Measurements from ENCODE around the gene FYN.

GRCh38 chr6:111667931-111668330, 205.3 kb downstream of the FYN start:
- TF ChIP-seq, protein P1, sequence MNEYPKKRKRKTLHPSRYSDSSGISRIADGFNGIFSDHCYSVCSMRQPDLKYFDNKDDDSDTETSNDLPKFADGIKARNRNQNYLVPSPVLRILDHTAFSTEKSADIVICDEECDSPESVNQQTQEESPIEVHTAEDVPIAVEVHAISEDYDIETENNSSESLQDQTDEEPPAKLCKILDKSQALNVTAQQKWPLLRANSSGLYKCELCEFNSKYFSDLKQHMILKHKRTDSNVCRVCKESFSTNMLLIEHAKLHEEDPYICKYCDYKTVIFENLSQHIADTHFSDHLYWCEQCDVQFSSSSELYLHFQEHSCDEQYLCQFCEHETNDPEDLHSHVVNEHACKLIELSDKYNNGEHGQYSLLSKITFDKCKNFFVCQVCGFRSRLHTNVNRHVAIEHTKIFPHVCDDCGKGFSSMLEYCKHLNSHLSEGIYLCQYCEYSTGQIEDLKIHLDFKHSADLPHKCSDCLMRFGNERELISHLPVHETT (tag by site-specific recombination; IDR thresholded peaks at IDR 0.05): no peak
- TF ChIP-seq ZNF366 (tag by site-specific recombination; conservative IDR thresholded peaks at IDR 0.05) (no peak), CTCF (tag by site-specific recombination; IDR thresholded peaks at IDR 0.05) (no peak), ZNF248 (tag by site-specific recombination; IDR thresholded peaks at IDR 0.05) (no peak), ZNF350 (tag by site-specific recombination; IDR thresholded peaks at IDR 0.05) (no peak), ELK4 (IDR thresholded peaks at IDR 0.05; ENCODE audit: borderline replicate concordance, low read depth, low read length) (no peak), ZNF146 (tag by site-specific recombination; IDR thresholded peaks at IDR 0.05) (no peak)
- TF ChIP-seq, protein P2, sequence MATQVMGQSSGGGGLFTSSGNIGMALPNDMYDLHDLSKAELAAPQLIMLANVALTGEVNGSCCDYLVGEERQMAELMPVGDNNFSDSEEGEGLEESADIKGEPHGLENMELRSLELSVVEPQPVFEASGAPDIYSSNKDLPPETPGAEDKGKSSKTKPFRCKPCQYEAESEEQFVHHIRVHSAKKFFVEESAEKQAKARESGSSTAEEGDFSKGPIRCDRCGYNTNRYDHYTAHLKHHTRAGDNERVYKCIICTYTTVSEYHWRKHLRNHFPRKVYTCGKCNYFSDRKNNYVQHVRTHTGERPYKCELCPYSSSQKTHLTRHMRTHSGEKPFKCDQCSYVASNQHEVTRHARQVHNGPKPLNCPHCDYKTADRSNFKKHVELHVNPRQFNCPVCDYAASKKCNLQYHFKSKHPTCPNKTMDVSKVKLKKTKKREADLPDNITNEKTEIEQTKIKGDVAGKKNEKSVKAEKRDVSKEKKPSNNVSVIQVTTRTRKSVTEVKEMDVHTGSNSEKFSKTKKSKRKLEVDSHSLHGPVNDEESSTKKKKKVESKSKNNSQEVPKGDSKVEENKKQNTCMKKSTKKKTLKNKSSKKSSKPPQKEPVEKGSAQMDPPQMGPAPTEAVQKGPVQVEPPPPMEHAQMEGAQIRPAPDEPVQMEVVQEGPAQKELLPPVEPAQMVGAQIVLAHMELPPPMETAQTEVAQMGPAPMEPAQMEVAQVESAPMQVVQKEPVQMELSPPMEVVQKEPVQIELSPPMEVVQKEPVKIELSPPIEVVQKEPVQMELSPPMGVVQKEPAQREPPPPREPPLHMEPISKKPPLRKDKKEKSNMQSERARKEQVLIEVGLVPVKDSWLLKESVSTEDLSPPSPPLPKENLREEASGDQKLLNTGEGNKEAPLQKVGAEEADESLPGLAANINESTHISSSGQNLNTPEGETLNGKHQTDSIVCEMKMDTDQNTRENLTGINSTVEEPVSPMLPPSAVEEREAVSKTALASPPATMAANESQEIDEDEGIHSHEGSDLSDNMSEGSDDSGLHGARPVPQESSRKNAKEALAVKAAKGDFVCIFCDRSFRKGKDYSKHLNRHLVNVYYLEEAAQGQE (tag by site-specific recombination; IDR thresholded peaks at IDR 0.05): no peak
- TF ChIP-seq, protein P3, sequence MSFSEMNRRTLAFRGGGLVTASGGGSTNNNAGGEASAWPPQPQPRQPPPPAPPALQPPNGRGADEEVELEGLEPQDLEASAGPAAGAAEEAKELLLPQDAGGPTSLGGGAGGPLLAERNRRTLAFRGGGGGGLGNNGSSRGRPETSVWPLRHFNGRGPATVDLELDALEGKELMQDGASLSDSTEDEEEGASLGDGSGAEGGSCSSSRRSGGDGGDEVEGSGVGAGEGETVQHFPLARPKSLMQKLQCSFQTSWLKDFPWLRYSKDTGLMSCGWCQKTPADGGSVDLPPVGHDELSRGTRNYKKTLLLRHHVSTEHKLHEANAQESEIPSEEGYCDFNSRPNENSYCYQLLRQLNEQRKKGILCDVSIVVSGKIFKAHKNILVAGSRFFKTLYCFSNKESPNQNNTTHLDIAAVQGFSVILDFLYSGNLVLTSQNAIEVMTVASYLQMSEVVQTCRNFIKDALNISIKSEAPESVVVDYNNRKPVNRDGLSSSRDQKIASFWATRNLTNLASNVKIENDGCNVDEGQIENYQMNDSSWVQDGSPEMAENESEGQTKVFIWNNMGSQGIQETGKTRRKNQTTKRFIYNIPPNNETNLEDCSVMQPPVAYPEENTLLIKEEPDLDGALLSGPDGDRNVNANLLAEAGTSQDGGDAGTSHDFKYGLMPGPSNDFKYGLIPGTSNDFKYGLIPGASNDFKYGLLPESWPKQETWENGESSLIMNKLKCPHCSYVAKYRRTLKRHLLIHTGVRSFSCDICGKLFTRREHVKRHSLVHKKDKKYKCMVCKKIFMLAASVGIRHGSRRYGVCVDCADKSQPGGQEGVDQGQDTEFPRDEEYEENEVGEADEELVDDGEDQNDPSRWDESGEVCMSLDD (tag by site-specific recombination; IDR thresholded peaks at IDR 0.05): no peak

All from HEK293 (cell line).